Right lobe of liver (tissue), 6 donors: Measurements from ENCODE around the gene CHRNA3. TPM values are rescaled to one million over a fixed set of nuclear protein-coding genes. Genes with fewer than 3 reads are reported as not detected.

Experiments
- ATAC-seq, 4 donors: fragments of 200-7000 bp; cut with Tn5 transposase; one replicate each; pipeline ENCODE4 v1.9.1; 2020; ENCODE audit warnings: mild to moderate bottlenecking in 4 of 4, moderate library complexity in 4 of 4
- DNase-seq, 3 donors: peaks; one replicate each; pipeline ENCODE4 v3.0.0-alpha.2; 2020
- H3K27ac ChIP-seq, 3 donors: fragments of 200-600 bp; one replicate each; pipeline ENCODE4 v1.8.0; 2022
- H3K27me3 ChIP-seq, 2 donors: fragments of 200-600 bp; one replicate each; pipeline ENCODE4 v1.8.0; 2022
- H3K36me3 ChIP-seq, 4 donors: fragments of 200-600 bp; sonication (generic) in 1 of 4; one replicate each; pipeline versions ENCODE4 v1.5.1 to v1.8.0; 2017 to 2022; ENCODE audit warnings: control low read depth in 1 of 4
- H3K4me1 ChIP-seq, 4 donors: fragments of 200-600 bp; sonication (generic) in 1 of 4; one replicate each; pipeline versions ENCODE4 v1.5.1 to v1.8.0; 2017 to 2022; ENCODE audit warnings: control low read depth in 1 of 4
- H3K4me3 ChIP-seq, 3 donors: fragments of 200-600 bp; one replicate each; pipeline ENCODE4 v1.8.0; 2022
- H3K9me3 ChIP-seq, 4 donors: fragments of 200-600 bp; sonication (generic) in 1 of 4; one replicate each; pipeline versions ENCODE4 v1.5.1 to v1.8.0; 2017 to 2022; ENCODE audit warnings: control low read depth in 1 of 4
- POLR2A ChIP-seq: fragments of 450-650 bp; IDR thresholded peaks from one replicate; pipeline ENCODE4 v1.6.1; 2017; ENCODE audit warnings: antibody characterized with exemption, mild to moderate bottlenecking
- whole genome bisulfite sequencing: methylation state at CpG from one replicate; pipeline ENCODE4 v1.1.6; 2018; ENCODE audit warnings: low coverage, low lambda C conversion rate; ENCODE audit not compliant: insufficient coverage; ENCODE audit errors: missing lambda C conversion rate; 5-methylcytosine and 5-hydroxymethylcytosine counted together
- intact Hi-C, 2 donors: fragments of 100-400 bp; cut with DNase I; formaldehyde crosslinking; loops; one replicate each; pipeline versions ENCODE4 v1.11.2 to v1.14.1; 2022
- long read RNA-seq: library from polyadenylated mRNA; unstranded; transcript quantifications from one replicate; pipeline ENCODE4 v2.0.0, GENCODE V29; 2019
- total RNA-seq, 6 experiments: library from RNA; depleted of rRNA in 2 of 6; stranded (reverse); fragments of >200 nt in 2 of 6; fragmentation: NEBNext Ultra II Directional in 3 of 6; extraction: Animal tissue kit (Norgen Biotek cat#: 25700) in 3 of 6; gene quantifications; one replicate each; pipeline versions ENCODE4 v1.1.0 to v1.2.4, GENCODE V29; 2016 to 2023
- TF ChIP-seq, protein P1 (sequence below), 4 donors: fragments of 200-600 bp in 3 of 4; fragments of 450-650 bp in 1 of 4; IDR thresholded peaks; one replicate each; pipeline versions ENCODE4 v1.5.1 to v1.8.0; 2016 to 2022; ENCODE audit warnings: antibody characterized with exemption in 4 of 4, mild to moderate bottlenecking in 2 of 4
- donor health status: DM: no; HTN: yes; CAD: no.
- donor health status: DM: no; HTN: no; CAD: no.
- donor health status: DM: no; HTN: no; CAD: no.
- donor health status: DM: no; HTN: yes; CAD: no.
- donor health status: DM: no; HTN: yes; CAD: no.

The CHRNA3 gene
- not detected for total RNA-seq
- long read RNA-seq = 0 reads

GRCh38 chr15:78620527-78621421 is at the start of gene CHRNA3:
TSS of gene CHRNA3 (minus strand) at chr15:78620996. CDS start at chr15:78620794, 202 bp downstream.
- peaks cover 0 to 17% of the 10 kb centered on the region in 2 donors for H3K27me3 ChIP-seq
- WGBS = 2% methylated on average over 9 of the region's 102 CpGs
- H3K9me3 ChIP-seq = no peaks in the 10 kb centered on the region
- no peak for TF ChIP-seq POLR2A
- TF ChIP-seq, protein P1, sequence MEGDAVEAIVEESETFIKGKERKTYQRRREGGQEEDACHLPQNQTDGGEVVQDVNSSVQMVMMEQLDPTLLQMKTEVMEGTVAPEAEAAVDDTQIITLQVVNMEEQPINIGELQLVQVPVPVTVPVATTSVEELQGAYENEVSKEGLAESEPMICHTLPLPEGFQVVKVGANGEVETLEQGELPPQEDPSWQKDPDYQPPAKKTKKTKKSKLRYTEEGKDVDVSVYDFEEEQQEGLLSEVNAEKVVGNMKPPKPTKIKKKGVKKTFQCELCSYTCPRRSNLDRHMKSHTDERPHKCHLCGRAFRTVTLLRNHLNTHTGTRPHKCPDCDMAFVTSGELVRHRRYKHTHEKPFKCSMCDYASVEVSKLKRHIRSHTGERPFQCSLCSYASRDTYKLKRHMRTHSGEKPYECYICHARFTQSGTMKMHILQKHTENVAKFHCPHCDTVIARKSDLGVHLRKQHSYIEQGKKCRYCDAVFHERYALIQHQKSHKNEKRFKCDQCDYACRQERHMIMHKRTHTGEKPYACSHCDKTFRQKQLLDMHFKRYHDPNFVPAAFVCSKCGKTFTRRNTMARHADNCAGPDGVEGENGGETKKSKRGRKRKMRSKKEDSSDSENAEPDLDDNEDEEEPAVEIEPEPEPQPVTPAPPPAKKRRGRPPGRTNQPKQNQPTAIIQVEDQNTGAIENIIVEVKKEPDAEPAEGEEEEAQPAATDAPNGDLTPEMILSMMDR (IDR thresholded peaks at IDR 0.05) = no peak
- no peaks in the 10 kb centered on the region for H3K36me3 ChIP-seq
- H3K27ac ChIP-seq = no peak within 1 kb of the TSS
- intact Hi-C loops = no loop called here
- peak within 1 kb of the TSS in 1 of 3 donors; percentile 19 for H3K4me3 ChIP-seq
- peaks cover 0 to 4% (median 0%) of the 10 kb centered on the region in 4 donors for H3K4me1 ChIP-seq
- DNase-seq (no peak), ATAC-seq (peak in 1 of 4 donors; percentile 17)

GRCh38 chr15:78668987-78669386 is 48.2 kb upstream of the CHRNA3 start:
- H3K27me3 ChIP-seq = no peaks in the 10 kb centered on the region
- H3K4me1 ChIP-seq = no peaks in the 10 kb centered on the region
- intact Hi-C loops = no loop called here
- H3K4me3 ChIP-seq = no peak overlapping the region
- 82% methylated on average over 1 of the region's 2 CpGs for WGBS
- H3K9me3 ChIP-seq = no peaks in the 10 kb centered on the region
- no peaks in the 10 kb centered on the region for H3K36me3 ChIP-seq
- DNase-seq = no peak
- no peak overlapping the region for H3K27ac ChIP-seq
- no peak for TF ChIP-seq POLR2A
- TF ChIP-seq, protein P1 (IDR thresholded peaks at IDR 0.05) = no peak
- ATAC-seq = no peak

- WGBS = 81% methylated on average over 8 of the region's 8 CpGs
Observed at GRCh38 chr15:78667578-78668236, 46.9 kb upstream of the CHRNA3 start.

GRCh38 chr15:78666010-78666409 is 45.2 kb upstream of the CHRNA3 start:
- ATAC-seq (no peak), DNase-seq (no peak)
- TF ChIP-seq, protein P1 (IDR thresholded peaks at IDR 0.05) = no peak
- no peak for TF ChIP-seq POLR2A
- Histone ChIP-seq H3K4me1 (no peaks in the 10 kb centered on the region), H3K9me3 (no peaks in the 10 kb centered on the region), H3K4me3 (no peak overlapping the region), H3K27me3 (no peaks in the 10 kb centered on the region), H3K27ac (no peak overlapping the region), H3K36me3 (no peaks in the 10 kb centered on the region)
- 85% methylated on average over 6 of the region's 6 CpGs for WGBS
- intact Hi-C loops = no loop called here

More at GRCh38 chr15:78667578-78668236, 46.9 kb upstream of the CHRNA3 start:
- DNase-seq = no peak
- no peak for TF ChIP-seq POLR2A
- TF ChIP-seq, protein P1 (IDR thresholded peaks at IDR 0.05) = no peak
- Histone ChIP-seq H3K36me3 (no peaks in the 10 kb centered on the region), H3K4me1 (no peaks in the 10 kb centered on the region), H3K4me3 (no peak overlapping the region), H3K27me3 (no peaks in the 10 kb centered on the region), H3K9me3 (no peaks in the 10 kb centered on the region), H3K27ac (no peak overlapping the region)
- intact Hi-C loops = no loop called here
- ATAC-seq = no peak
